DOHH2 (cell line): ENCODE data around the gene ARL2BP.

ENCODE experiments used
- CTCF ChIP-seq: fragments of 200-600 bp; sonication (generic); IDR thresholded peaks from one replicate; pipeline ENCODE4 v1.5.1; 2014; ENCODE audit warnings: antibody characterized with exemption, mild to moderate bottlenecking, low read depth, low read length; ENCODE audit not compliant: poor library complexity, severe bottlenecking
- EZH2phosphoT487 ChIP-seq: fragments of 200-600 bp; sonication (generic); IDR thresholded peaks from 2 replicates; pipeline ENCODE4 v1.6.1; 2017; ENCODE audit warnings: borderline replicate concordance, mild to moderate bottlenecking, antibody characterized with exemption, low read length, moderate library complexity, mixed read lengths

- no peak for TF ChIP-seq CTCF
- TF ChIP-seq EZH2phosphoT487: no peak
These were observed 28.1 kb upstream of the ARL2BP start for GRCh38 chr16:57216968-57217367.
